Measurements from ENCODE around the gene KRT2. TPM values are rescaled to one million over a fixed set of nuclear protein-coding genes. Genes with fewer than 3 reads are reported as not detected.

KRT2 gene
- total RNA-seq, 3 donors from 2014 or later: 0.12 TPM; not detected in 2

- TF ChIP-seq CTCF (IDR thresholded peaks at IDR 0.05): no peak
- Histone ChIP-seq H3K4me3 (no peak overlapping the region), H3K36me3 (ENCODE audit: low read depth) (no peaks in the 10 kb centered on the region), H3K4me1 (ENCODE audit: low read depth) (no peaks in the 10 kb centered on the region), H3K9me3 (no peaks in the 10 kb centered on the region)
- no peak for DNase-seq
- ATAC-seq: no peak
- intact Hi-C loops (cut with DNase I, micrococcal nuclease): no loop called here
These were observed 39.8 kb upstream of the KRT2 start for GRCh38 chr12:52691841-52692150.

DNA sequence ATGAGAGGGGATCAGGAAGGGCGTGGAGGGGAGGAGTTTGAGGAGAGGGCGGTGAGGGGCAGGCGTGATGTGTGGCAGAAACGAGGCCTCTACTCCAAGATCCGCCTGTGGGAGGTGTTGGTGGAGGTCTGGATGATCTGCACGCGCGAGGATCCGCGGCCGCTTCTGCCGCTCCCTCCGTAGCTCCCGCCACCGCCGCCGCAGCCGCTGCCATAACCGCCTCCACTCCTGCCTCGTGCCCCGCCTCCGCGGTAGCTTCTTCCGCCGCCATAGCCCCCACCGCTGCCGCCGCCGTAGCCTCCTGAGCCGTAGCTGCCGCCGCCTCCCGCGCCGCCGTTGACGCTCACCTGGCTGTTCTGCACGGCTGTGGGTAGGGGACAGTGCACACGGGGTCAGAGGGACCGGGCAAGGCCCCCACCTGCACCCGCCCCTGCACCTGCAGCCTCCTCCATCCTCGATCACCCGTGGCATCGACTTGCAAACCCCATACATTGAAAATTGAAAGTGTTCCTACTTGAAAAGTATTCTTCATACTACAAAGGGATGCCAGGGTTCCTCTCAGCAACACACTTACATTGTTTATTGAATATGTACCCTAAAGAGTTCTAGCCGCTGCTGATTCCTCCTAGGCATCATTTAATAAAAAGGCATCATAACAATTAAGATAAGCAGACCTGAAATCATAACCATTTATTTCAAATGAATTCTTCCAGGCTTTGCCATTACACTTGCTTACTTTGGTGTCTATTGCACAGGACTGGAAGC is 39.2 kb upstream of the KRT2 start:
- peak; percentile 32 for ATAC-seq
- intact Hi-C loops (cut with DNase I, micrococcal nuclease): no loop called here
- DNase-seq: peak in 1 of 3 donors; percentile 15
- no peak for TF ChIP-seq CTCF (IDR thresholded peaks at IDR 0.05)
- Histone ChIP-seq H3K4me3 (no peak overlapping the region), H3K4me1 (ENCODE audit: low read depth) (no peaks in the 10 kb centered on the region), H3K36me3 (ENCODE audit: low read depth) (no peaks in the 10 kb centered on the region), H3K9me3 (no peaks in the 10 kb centered on the region)

GRCh38 chr12:52690351-52691075 is 38.5 kb upstream of the KRT2 start:
- no peak for TF ChIP-seq CTCF (IDR thresholded peaks at IDR 0.05)
- intact Hi-C loops (cut with DNase I, micrococcal nuclease): no loop called here
- Histone ChIP-seq H3K4me1 (ENCODE audit: low read depth) (no peaks in the 10 kb centered on the region), H3K36me3 (ENCODE audit: low read depth) (no peaks in the 10 kb centered on the region), H3K4me3 (no peak overlapping the region), H3K9me3 (no peaks in the 10 kb centered on the region)
- ATAC-seq (no peak), DNase-seq (no peak)

DNA sequence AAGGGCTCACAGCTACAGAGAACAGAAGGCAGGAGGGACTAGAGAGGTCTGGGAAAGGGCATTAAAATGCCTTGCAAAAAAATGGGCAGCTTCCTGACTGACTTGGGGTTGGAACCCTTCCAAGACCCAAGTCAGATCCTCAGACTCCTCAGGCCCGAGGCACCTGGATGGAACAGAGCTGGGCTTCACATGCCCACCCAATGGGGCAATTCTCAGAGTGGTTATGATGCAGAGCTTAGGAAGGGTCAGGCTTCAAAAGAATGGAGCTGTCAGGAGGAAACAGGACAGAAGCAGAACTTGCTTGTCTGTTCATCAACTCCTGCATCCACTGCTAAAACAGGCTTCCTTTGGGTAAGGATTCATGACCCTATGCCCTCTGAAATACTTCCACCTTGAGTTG is 37.9 kb upstream of the KRT2 start:
- ATAC-seq (no peak), DNase-seq (no peak)
- Histone ChIP-seq H3K36me3 (ENCODE audit: low read depth) (no peaks in the 10 kb centered on the region), H3K4me1 (ENCODE audit: low read depth) (no peaks in the 10 kb centered on the region), H3K4me3 (no peak overlapping the region), H3K9me3 (no peaks in the 10 kb centered on the region)
- intact Hi-C loops (cut with DNase I, micrococcal nuclease): no loop called here
- no peak for TF ChIP-seq CTCF (IDR thresholded peaks at IDR 0.05)

DNA sequence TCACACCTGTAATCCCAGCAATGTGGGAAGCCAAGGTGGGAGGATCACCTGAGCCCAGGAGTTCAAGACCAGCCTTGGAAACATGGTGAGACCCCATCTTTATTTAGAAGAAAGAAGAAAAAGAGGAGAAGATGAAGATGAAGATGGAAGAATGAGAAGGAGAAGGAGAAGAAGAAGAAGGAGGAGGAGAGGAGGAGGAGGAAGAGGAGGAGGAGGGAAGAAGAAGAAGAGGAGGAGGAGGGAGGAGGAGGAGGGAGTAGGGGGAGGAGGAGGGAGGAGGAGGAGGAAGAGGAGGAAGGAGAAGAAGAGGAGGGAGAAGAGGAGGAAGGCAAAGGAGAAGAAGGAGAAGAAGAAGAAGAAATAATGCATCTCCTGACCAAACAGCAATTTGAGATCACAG is 37.2 kb upstream of the KRT2 start:
- no peaks in the 10 kb centered on the region for H3K4me1 ChIP-seq (ENCODE audit: low read depth)
- ATAC-seq: no peak
- H3K4me3 ChIP-seq: no peak overlapping the region
- H3K9me3 ChIP-seq: no peaks in the 10 kb centered on the region
- intact Hi-C loops (cut with DNase I, micrococcal nuclease): no loop called here
- no peak for TF ChIP-seq CTCF (IDR thresholded peaks at IDR 0.05)
- DNase-seq: no peak
- no peaks in the 10 kb centered on the region for H3K36me3 ChIP-seq (ENCODE audit: low read depth)

Data from mucosa of descending colon (tissue), 3 donors.